HEK293 (cell line): ENCODE results near the gene VAT1.

Experiments
- ATF2 ChIP-seq: fragments of 450-650 bp; formaldehyde crosslinking; IDR thresholded peaks from 2 replicates; pipeline ENCODE4 v1.5.1; 2016; ENCODE audit warnings: missing biosample characterization, missing genetic modification characterization, low read depth
- IKZF3 ChIP-seq: fragments of 450-650 bp; IDR thresholded peaks from 2 replicates; pipeline ENCODE4 v1.5.0; 2018; ENCODE audit warnings: missing biosample characterization, mild to moderate bottlenecking, missing genetic modification characterization, moderate library complexity
- KLF1 ChIP-seq: fragments of 450-650 bp; formaldehyde crosslinking; IDR thresholded peaks from 2 replicates; pipeline ENCODE4 v1.5.1; 2016; ENCODE audit warnings: missing biosample characterization, missing genetic modification characterization
- KLF16 ChIP-seq: fragments of 450-650 bp; formaldehyde crosslinking; IDR thresholded peaks from 2 replicates; pipeline ENCODE4 v1.5.1; 2017; ENCODE audit warnings: missing biosample characterization, missing genetic modification characterization
- MEIS1 ChIP-seq: sonication (generic); formaldehyde crosslinking; IDR thresholded peaks from 2 replicates; pipeline ENCODE4 v1.8.1; 2022; ENCODE audit warnings: missing genetic modification reagents, mild to moderate bottlenecking, borderline replicate concordance
- PRDM4 ChIP-seq: fragments of 450-650 bp; formaldehyde crosslinking; IDR thresholded peaks from 2 replicates; pipeline ENCODE4 v1.5.1; 2017; ENCODE audit warnings: missing biosample characterization, missing genetic modification characterization
- REPIN1 ChIP-seq: fragments of 450-650 bp; formaldehyde crosslinking; IDR thresholded peaks from 2 replicates; pipeline ENCODE4 v1.5.1; 2017; ENCODE audit warnings: missing biosample characterization, missing genetic modification characterization, low read depth
- REST ChIP-seq: fragments of 450-650 bp; formaldehyde crosslinking; IDR thresholded peaks from 2 replicates; pipeline ENCODE4 v1.5.1; 2016; ENCODE audit warnings: missing biosample characterization, missing genetic modification characterization
- ZBTB6 ChIP-seq: fragments of 450-650 bp; formaldehyde crosslinking; IDR thresholded peaks from 2 replicates; pipeline ENCODE4 v1.5.1; 2017; ENCODE audit warnings: missing biosample characterization, missing genetic modification characterization
- ZFP37 ChIP-seq: fragments of 450-650 bp; formaldehyde crosslinking; IDR thresholded peaks from 2 replicates; pipeline ENCODE4 v1.5.1; 2016; ENCODE audit warnings: missing biosample characterization, missing genetic modification characterization
- ZFP41 ChIP-seq: fragments of 450-650 bp; formaldehyde crosslinking; IDR thresholded peaks from 2 replicates; pipeline ENCODE4 v1.5.1; 2016; ENCODE audit warnings: missing biosample characterization, missing genetic modification characterization, borderline replicate concordance
- ZFP69B ChIP-seq: fragments of 450-650 bp; formaldehyde crosslinking; IDR thresholded peaks from 2 replicates; pipeline ENCODE4 v1.5.1; 2016; ENCODE audit warnings: missing biosample characterization, missing genetic modification characterization
- ZNF248 ChIP-seq: fragments of 450-650 bp; formaldehyde crosslinking; IDR thresholded peaks from 2 replicates; pipeline ENCODE4 v1.5.1; 2017; ENCODE audit warnings: missing biosample characterization, missing genetic modification characterization
- ZNF324 ChIP-seq: fragments of 450-650 bp; formaldehyde crosslinking; IDR thresholded peaks from 2 replicates; pipeline ENCODE4 v1.5.1; 2016; ENCODE audit warnings: missing biosample characterization, missing genetic modification characterization
- ZNF391 ChIP-seq: fragments of 450-650 bp; formaldehyde crosslinking; IDR thresholded peaks from 2 replicates; pipeline ENCODE4 v1.5.1; 2016; ENCODE audit warnings: low read depth, missing biosample characterization, missing genetic modification characterization, borderline replicate concordance
- ZNF416 ChIP-seq: fragments of 450-650 bp; formaldehyde crosslinking; IDR thresholded peaks from 2 replicates; pipeline ENCODE4 v1.5.1; 2016; ENCODE audit warnings: missing biosample characterization, missing genetic modification characterization
- ZNF433 ChIP-seq: fragments of 450-650 bp; formaldehyde crosslinking; IDR thresholded peaks from 2 replicates; pipeline ENCODE4 v1.5.1; 2016; ENCODE audit warnings: missing biosample characterization, missing genetic modification characterization, low read depth
- ZNF514 ChIP-seq: fragments of 450-650 bp; formaldehyde crosslinking; IDR thresholded peaks from 2 replicates; pipeline ENCODE4 v1.5.1; 2016; ENCODE audit warnings: missing biosample characterization, missing genetic modification characterization
- ZNF530 ChIP-seq: fragments of 450-650 bp; formaldehyde crosslinking; IDR thresholded peaks from 2 replicates; pipeline ENCODE4 v1.5.1; 2016; ENCODE audit warnings: low read depth, missing biosample characterization, missing genetic modification characterization
- ZNF558 ChIP-seq: fragments of 450-650 bp; formaldehyde crosslinking; IDR thresholded peaks from 2 replicates; pipeline ENCODE4 v1.5.1; 2016; ENCODE audit warnings: missing biosample characterization, missing genetic modification characterization
- ZNF580 ChIP-seq: fragments of 450-650 bp; formaldehyde crosslinking; IDR thresholded peaks from 2 replicates; pipeline ENCODE4 v1.5.1; 2016; ENCODE audit warnings: missing biosample characterization, missing genetic modification characterization
- ZNF645 ChIP-seq: fragments of 450-650 bp; formaldehyde crosslinking; IDR thresholded peaks from 2 replicates; pipeline ENCODE4; 2016; ENCODE audit warnings: missing biosample characterization, missing genetic modification characterization
- ZNF660 ChIP-seq: fragments of 450-650 bp; IDR thresholded peaks from 2 replicates; pipeline ENCODE4 v1.5.1; 2018; ENCODE audit warnings: missing biosample characterization, mild to moderate bottlenecking, missing genetic modification characterization
- ZNF692 ChIP-seq: fragments of 450-650 bp; formaldehyde crosslinking; IDR thresholded peaks from 2 replicates; pipeline ENCODE4 v1.5.1; 2016; ENCODE audit warnings: missing biosample characterization, missing genetic modification characterization
- ZNF776 ChIP-seq: fragments of 450-650 bp; formaldehyde crosslinking; IDR thresholded peaks from 2 replicates; pipeline ENCODE4 v1.5.0; 2017; ENCODE audit warnings: missing biosample characterization, missing genetic modification characterization, borderline replicate concordance
- ZNF843 ChIP-seq: fragments of 450-650 bp; formaldehyde crosslinking; IDR thresholded peaks from 2 replicates; pipeline ENCODE4 v1.5.1; 2016; ENCODE audit warnings: missing biosample characterization, missing genetic modification characterization
- ZSCAN5A ChIP-seq: fragments of 450-650 bp; formaldehyde crosslinking; IDR thresholded peaks from 2 replicates; pipeline ENCODE4 v1.5.1; 2016; ENCODE audit warnings: missing biosample characterization, missing genetic modification characterization

Gene VAT1

GRCh38 chr17:42979511-42980273, 42.5 kb downstream of the VAT1 start, which contains the start of gene PTGES3L (continued):
- TF ChIP-seq ZNF776 (tag by site-specific recombination) = no peak
- TF ChIP-seq REPIN1 (tag by site-specific recombination) = no peak
- TF ChIP-seq ZFP41 (tag by site-specific recombination) = no peak
- no peak for TF ChIP-seq MEIS1 (CRISPR knock-in tag)
- TF ChIP-seq ZNF391 (tag by site-specific recombination) = no peak
- no peak for TF ChIP-seq REST
- no peak; the same call in 1 of the 2 replicates for TF ChIP-seq KLF16 (tag by site-specific recombination)
- no peak for TF ChIP-seq ZNF580 (tag by site-specific recombination)
- no peak for TF ChIP-seq ZNF324 (tag by site-specific recombination)
- no peak for TF ChIP-seq ZNF843 (tag by site-specific recombination)
- TF ChIP-seq IKZF3 (tag by site-specific recombination) = peak; percentile 51
- no peak for TF ChIP-seq ZSCAN5A (tag by site-specific recombination)
- TF ChIP-seq ZNF692 (tag by site-specific recombination) = no peak
- TF ChIP-seq KLF1 (tag by site-specific recombination) = peak; percentile 53; the same call in 1 of the 2 replicates
- TF ChIP-seq ATF2 (tag by site-specific recombination) = no peak
- no peak for TF ChIP-seq ZFP69B (tag by site-specific recombination)
- TF ChIP-seq ZNF433 (tag by site-specific recombination) = no peak
- no peak for TF ChIP-seq ZFP37 (tag by site-specific recombination)
- TF ChIP-seq ZNF645 (tag by site-specific recombination) = no peak
- TF ChIP-seq ZBTB6 = peak; percentile 60; the same call in 1 of the 2 replicates
- no peak for TF ChIP-seq PRDM4 (tag by site-specific recombination)
- TF ChIP-seq ZNF660 = no peak
- TF ChIP-seq ZNF248 = no peak
- no peak for TF ChIP-seq ZNF514 (tag by site-specific recombination)
- TF ChIP-seq ZNF530 (tag by site-specific recombination) = no peak
- no peak for TF ChIP-seq ZNF416
- TF ChIP-seq ZNF558 = no peak
